Neuronal stem cell (in vitro differentiated cells): Measurements from ENCODE around the gene SARDH.

Experiments used
- DNase-seq: peaks from one replicate; pipeline ENCODE4 v3.0.0-alpha.2; 2013; ENCODE audit warnings: low spot score
- H2AFZ ChIP-seq: one replicate; pipeline ENCODE4 v1.6.1; 2013; ENCODE audit warnings: mild to moderate bottlenecking, low read length, inconsistent platforms
- H2AK5ac ChIP-seq: 2 replicates; pipeline ENCODE4 v1.6.1; 2013; ENCODE audit warnings: low read depth, mild to moderate bottlenecking, inconsistent platforms, low read length, moderate library complexity, mixed read lengths
- H2BK120ac ChIP-seq: 2 replicates; pipeline ENCODE4 v1.6.1; 2013; ENCODE audit warnings: low read depth, mild to moderate bottlenecking, inconsistent platforms, low read length, moderate library complexity, mixed read lengths
- H2BK12ac ChIP-seq: one replicate; pipeline ENCODE4 v1.6.1; 2013; ENCODE audit warnings: low read length, inconsistent platforms
- H2BK15ac ChIP-seq: 2 replicates; pipeline ENCODE4 v1.6.1; 2013; ENCODE audit warnings: mild to moderate bottlenecking, low read length, inconsistent platforms, mixed read lengths
- H2BK5ac ChIP-seq: one replicate; pipeline ENCODE4 v1.6.1; 2013; ENCODE audit warnings: inconsistent platforms, mild to moderate bottlenecking, low read length, moderate library complexity
- H3K14ac ChIP-seq: one replicate; pipeline ENCODE4 v1.6.1; 2013; ENCODE audit warnings: low read length, inconsistent platforms
- H3K18ac ChIP-seq: 2 replicates; pipeline ENCODE4 v1.6.1; 2013; ENCODE audit warnings: low read length, inconsistent platforms
- H3K23ac ChIP-seq: 2 replicates; pipeline ENCODE4 v1.6.1; 2013; ENCODE audit warnings: low read depth, mild to moderate bottlenecking, mixed read lengths, low read length, inconsistent platforms; ENCODE audit not compliant: poor library complexity
- H3K27ac ChIP-seq: replicated peaks from 3 replicates; pipeline ENCODE4 v1.5.1; 2013; ENCODE audit warnings: low read length, inconsistent platforms
- H3K27me3 ChIP-seq, 3 experiments: 2 replicates each; pipeline ENCODE4 v1.6.1; 2013; ENCODE audit warnings: low read length in 3 of 3, mild to moderate bottlenecking in 2 of 3, inconsistent platforms in 1 of 3, low read depth in 1 of 3, mixed read lengths in 1 of 3, moderate library complexity in 1 of 3; ENCODE audit not compliant: control insufficient read depth in 3 of 3, insufficient read depth in 3 of 3
- H3K36me3 ChIP-seq, 2 donors: replicated peaks in 1 of 2; 2 replicates each; pipeline ENCODE4 v1.6.1; 2013; ENCODE audit warnings: low read length in 2 of 2; ENCODE audit not compliant: control insufficient read depth in 2 of 2, insufficient read depth in 2 of 2
- H3K4ac ChIP-seq: 2 replicates; pipeline ENCODE4 v1.6.1; 2013; ENCODE audit warnings: inconsistent platforms, mild to moderate bottlenecking, low read length, moderate library complexity
- H3K4me1 ChIP-seq, 2 donors: 1 replicate in 1 of 2; 2 replicates in 1 of 2; pipeline ENCODE4 v1.6.1; 2013; ENCODE audit warnings: low read length in 2 of 2, low read depth in 1 of 2; ENCODE audit not compliant: control insufficient read depth in 2 of 2, insufficient read depth in 1 of 2
- H3K4me2 ChIP-seq: one replicate; pipeline ENCODE4 v1.6.1; 2013; ENCODE audit warnings: mild to moderate bottlenecking, low read length, inconsistent platforms; ENCODE audit not compliant: insufficient read depth, poor library complexity, severe bottlenecking
- H3K4me3 ChIP-seq, 2 donors: 2 replicates each; pipeline ENCODE4 v1.5.1; 2013; ENCODE audit warnings: low read length in 2 of 2, mild to moderate bottlenecking in 2 of 2, inconsistent platforms in 1 of 2, moderate library complexity in 1 of 2
- H3K79me1 ChIP-seq: one replicate; pipeline ENCODE4 v1.6.1; 2013; ENCODE audit warnings: low read depth, mild to moderate bottlenecking, inconsistent platforms, low read length, moderate library complexity
- H3K9ac ChIP-seq: one replicate; pipeline ENCODE4 v1.6.1; 2013; ENCODE audit warnings: mild to moderate bottlenecking, low read depth, low read length, inconsistent platforms; ENCODE audit not compliant: poor library complexity
- H3K9me3 ChIP-seq, 2 donors: replicated peaks in 1 of 2; 2 replicates each; pipeline versions ENCODE3 to v1.6.1; 2013; ENCODE audit warnings: low read length in 2 of 2, mild to moderate bottlenecking in 2 of 2, inconsistent platforms in 1 of 2, low read depth in 1 of 2, mixed read lengths in 1 of 2, moderate library complexity in 1 of 2; ENCODE audit not compliant: control insufficient read depth in 2 of 2, insufficient read depth in 1 of 2
- H4K8ac ChIP-seq: one replicate; pipeline ENCODE4 v1.6.1; 2013; ENCODE audit warnings: low read depth, mild to moderate bottlenecking, inconsistent platforms, low read length, moderate library complexity
- H4K91ac ChIP-seq: one replicate; pipeline ENCODE4 v1.6.1; 2013; ENCODE audit warnings: low read length, low read depth, mild to moderate bottlenecking, inconsistent platforms; ENCODE audit not compliant: poor library complexity
- WGBS, 2 donors: extraction: QIAGEN DNeasy Blood & Tissue Kit; methylation state at CpG; one replicate each; pipeline ENCODE4 v1.1.7; 2013; ENCODE audit warnings: missing lambda C conversion rate in 2 of 2, mixed read lengths in 1 of 2; ENCODE audit not compliant: insufficient read length in 2 of 2, insufficient replicate concordance in 1 of 2; ENCODE audit errors: extremely low coverage in 2 of 2; 5-methylcytosine and 5-hydroxymethylcytosine counted together

The SARDH gene

GRCh38 chr9:133657120-133657661 is 81.0 kb downstream of the SARDH start:
- Histone ChIP-seq H3K18ac (peak overlapping the region; percentile 4), H2BK12ac (no peak overlapping the region), H2BK120ac (no peak overlapping the region), H2BK15ac (no peak overlapping the region), H4K91ac (no peak overlapping the region), H3K27ac (no peak overlapping the region), H3K9me3 (no peaks in the 10 kb centered on the region), H3K9ac (no peak overlapping the region), H2AFZ (no peak overlapping the region), H3K4ac (no peak overlapping the region), H3K14ac (no peak overlapping the region), H3K4me1 (peaks cover 14 to 17% of the 10 kb centered on the region in 2 donors), H3K4me2 (no peak overlapping the region), H2AK5ac (no peak overlapping the region), H4K8ac (no peak overlapping the region), H3K4me3 (no peak overlapping the region), H3K36me3 (no peaks in the 10 kb centered on the region), H3K23ac (peak overlapping the region; percentile 58), H3K79me1 (no peaks in the 10 kb centered on the region), H3K27me3 (peaks cover 0 to 66% (median 10%) of the 10 kb centered on the region in 3 experiments), H2BK5ac (no peak overlapping the region)
- DNase-seq: no peak
- no CpG with 5 or more reads among the region's 13 CpGs for WGBS, 2 donors

GRCh38 chr9:133656211-133657119 is 81.7 kb downstream of the SARDH start:
- peak overlapping the region; percentile 4 for H2AK5ac ChIP-seq
- H3K4me1 ChIP-seq: peaks cover 14 to 17% of the 10 kb centered on the region in 2 donors
- H2BK5ac ChIP-seq: no peak overlapping the region
- H3K4me3 ChIP-seq: no peak overlapping the region
- H3K23ac ChIP-seq: peak overlapping the region; percentile 58
- no peak overlapping the region for H2BK15ac ChIP-seq
- H3K27me3 ChIP-seq: peaks cover 0 to 66% (median 10%) of the 10 kb centered on the region in 3 experiments
- no peak overlapping the region for H3K4ac ChIP-seq
- H2BK120ac ChIP-seq: no peak overlapping the region
- DNase-seq: no peak
- no peak overlapping the region for H2BK12ac ChIP-seq
- no peak overlapping the region for H3K14ac ChIP-seq
- no peak overlapping the region for H3K27ac ChIP-seq
- WGBS, 2 donors: no CpG with 5 or more reads among the region's 36 CpGs
- peak overlapping the region; percentile 72 for H3K18ac ChIP-seq
- H3K36me3 ChIP-seq: no peaks in the 10 kb centered on the region
- H4K91ac ChIP-seq: no peak overlapping the region
- H3K9ac ChIP-seq: peak overlapping the region; percentile 46
- H3K9me3 ChIP-seq: no peaks in the 10 kb centered on the region
- H4K8ac ChIP-seq: no peak overlapping the region
- H3K4me2 ChIP-seq: no peak overlapping the region
- no peaks in the 10 kb centered on the region for H3K79me1 ChIP-seq
- H2AFZ ChIP-seq: no peak overlapping the region

- H3K27ac ChIP-seq: no peak overlapping the region
- no peak overlapping the region for H3K4me3 ChIP-seq
- H3K4me2 ChIP-seq: no peak overlapping the region
- H2BK5ac ChIP-seq: no peak overlapping the region
- H3K27me3 ChIP-seq: peaks cover 0 to 72% (median 10%) of the 10 kb centered on the region in 3 experiments
- peak overlapping the region; percentile 67 for H3K23ac ChIP-seq
- no peak overlapping the region for H2BK120ac ChIP-seq
- H4K8ac ChIP-seq: no peak overlapping the region
- peak overlapping the region; percentile 53 for H3K9ac ChIP-seq
- WGBS, 2 donors: no CpG with 5 or more reads among the region's 14 CpGs
- H4K91ac ChIP-seq: peak overlapping the region; percentile 38
- peaks cover 14 to 17% of the 10 kb centered on the region in 2 donors for H3K4me1 ChIP-seq
- no peak overlapping the region for H3K14ac ChIP-seq
- peak overlapping the region; percentile 60 for H3K18ac ChIP-seq
- H3K4ac ChIP-seq: no peak overlapping the region
- H2AK5ac ChIP-seq: peak overlapping the region; percentile 4
- no peak overlapping the region for H2BK15ac ChIP-seq
- H2BK12ac ChIP-seq: no peak overlapping the region
- no peaks in the 10 kb centered on the region for H3K36me3 ChIP-seq
- H3K79me1 ChIP-seq: no peaks in the 10 kb centered on the region
- no peak for DNase-seq
- no peak overlapping the region for H2AFZ ChIP-seq
- peaks cover 0 to 2% of the 10 kb centered on the region in 2 donors for H3K9me3 ChIP-seq
Measured at GRCh38 chr9:133655701-133656100, 82.5 kb downstream of the SARDH start.
